ENCODE measurements around the gene SMURF1.

Gene SMURF1

DNA sequence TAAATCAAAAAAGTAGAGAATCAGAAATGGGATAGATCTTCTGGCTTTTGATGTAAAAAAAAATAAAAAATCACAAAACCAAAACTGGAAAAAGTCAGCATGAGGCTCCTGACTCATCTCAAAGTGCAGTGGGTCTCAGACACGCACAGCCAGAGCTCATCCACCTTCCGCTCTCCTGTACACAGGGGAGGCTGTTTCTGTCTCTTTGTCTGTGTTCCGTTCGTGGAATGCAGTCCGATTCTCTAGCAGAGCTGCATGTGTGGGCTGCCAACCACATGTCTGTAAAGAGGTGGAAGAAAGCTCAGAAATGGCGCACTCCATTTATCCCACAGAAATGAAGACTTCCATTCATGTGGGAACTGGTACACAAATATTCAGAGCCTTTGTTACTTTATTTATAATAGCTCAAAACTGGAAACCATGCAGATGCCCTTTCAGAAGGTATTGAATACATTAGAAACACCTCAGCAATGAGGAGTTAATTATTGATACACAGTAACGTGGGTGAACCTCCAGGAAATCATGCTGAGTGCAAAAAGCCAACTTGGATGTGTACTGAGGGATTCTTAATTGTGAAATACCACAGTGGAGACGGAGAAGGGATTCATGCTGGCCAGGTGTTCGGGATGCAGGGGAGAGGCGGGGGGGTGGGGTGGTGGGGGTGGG lies 142.3 kb downstream of the SMURF1 start:
- no peak for DNase-seq

DNA sequence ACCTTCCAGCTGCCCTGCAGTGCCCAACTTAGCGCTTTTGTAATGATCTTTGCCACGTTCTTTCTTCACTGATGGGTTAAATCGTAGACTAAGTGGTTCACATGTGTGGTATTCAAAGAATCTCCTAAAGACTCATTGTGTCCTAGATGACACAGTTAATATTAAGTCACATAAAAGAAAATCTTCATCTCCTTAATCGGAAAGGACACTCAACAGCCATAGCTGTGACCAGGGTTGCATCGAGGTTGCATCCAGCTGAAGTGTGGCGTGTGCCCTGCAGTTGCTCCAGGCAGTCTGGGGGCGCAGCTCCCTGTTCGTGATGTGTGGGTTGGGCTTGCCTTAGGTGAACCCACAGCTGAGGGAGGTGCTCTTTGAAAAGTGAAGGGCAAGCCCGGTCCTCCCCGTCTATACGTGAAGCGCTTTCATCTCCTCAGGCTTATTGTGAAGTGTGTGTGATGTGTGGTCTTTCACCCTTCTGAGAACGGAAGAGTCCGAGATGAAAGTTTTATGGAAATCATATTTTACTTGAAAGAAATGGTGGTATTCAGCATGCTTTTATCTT lies 142.9 kb downstream of the SMURF1 start:
- no peak for DNase-seq

DNA sequence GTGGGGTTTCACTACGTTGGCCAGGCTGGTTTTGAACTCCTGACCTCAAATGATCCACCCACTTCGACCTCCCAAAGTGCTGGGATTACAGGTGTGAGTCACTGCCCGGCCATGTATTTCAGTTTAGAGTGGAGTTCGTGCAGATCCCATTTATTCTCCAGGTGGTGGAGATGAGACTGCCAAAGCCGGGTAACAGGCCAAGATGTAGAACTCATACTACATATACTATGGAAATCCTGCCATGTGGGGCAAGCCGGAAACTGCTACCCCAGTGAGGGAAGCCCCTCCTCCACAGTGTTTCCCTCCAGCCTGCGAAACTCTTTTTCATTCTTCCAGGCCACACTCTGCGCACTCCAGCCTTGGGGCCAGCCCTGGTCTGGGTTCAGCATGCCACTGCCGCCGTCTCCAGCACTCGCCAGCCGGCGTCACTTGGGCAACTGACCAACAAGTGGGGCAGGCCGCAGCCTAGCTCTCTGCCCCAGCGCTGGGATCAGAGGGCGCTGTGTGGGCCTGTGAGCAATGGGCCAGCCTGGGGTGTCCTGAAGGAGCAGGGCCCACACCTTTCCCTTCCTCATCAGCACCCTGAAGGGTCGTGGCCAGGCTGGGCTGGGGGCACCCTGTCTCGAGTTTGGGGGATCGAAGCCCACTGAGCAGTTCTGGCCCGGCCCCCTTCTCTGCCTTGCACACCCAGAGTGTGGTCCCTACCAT lies 143.6 kb downstream of the SMURF1 start:
- DNase-seq: no peak

DNA sequence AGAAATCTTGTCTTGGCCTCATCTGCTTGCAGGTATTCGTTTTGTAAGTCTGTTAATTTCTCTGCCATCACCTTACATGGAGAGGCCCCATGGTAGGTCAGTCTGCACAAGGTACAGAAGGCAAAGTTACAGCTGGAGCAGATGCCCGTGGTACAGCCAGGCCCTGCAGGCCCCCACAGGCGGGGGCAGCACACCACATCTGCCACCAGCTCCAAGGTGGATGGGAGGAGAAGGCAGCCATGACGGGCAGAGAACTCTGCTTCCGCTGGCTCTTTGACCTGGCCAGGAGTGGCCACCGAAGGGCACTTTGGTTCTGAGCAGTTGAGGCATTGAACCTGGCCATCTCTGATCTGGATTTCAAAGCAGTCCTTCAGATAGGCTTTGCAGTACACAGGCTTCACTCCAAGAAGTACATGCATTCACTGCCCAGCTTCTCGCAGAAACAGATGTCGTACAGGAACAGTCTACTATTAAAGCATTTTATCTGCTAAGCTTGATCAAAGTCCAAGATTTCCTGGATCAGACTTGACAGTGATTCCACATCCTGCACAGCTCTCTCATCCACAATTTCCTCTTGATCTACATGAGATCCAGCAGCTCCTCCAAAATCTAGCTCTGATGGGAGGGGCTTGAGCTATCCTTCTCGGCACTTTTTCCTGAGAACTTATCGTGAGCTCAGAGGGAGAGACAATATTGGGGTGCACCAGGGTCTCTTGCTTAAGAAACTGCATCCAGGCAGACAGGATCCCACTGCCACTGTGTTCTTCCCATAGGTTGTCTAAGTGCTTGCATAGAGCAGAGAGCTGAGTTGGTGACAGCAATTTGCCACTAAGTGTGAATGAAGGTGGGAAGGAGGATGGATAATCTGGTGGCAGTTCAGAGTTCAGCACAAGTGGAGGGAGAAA lies 144.8 kb downstream of the SMURF1 start:
- DNase-seq: no peak

DNA sequence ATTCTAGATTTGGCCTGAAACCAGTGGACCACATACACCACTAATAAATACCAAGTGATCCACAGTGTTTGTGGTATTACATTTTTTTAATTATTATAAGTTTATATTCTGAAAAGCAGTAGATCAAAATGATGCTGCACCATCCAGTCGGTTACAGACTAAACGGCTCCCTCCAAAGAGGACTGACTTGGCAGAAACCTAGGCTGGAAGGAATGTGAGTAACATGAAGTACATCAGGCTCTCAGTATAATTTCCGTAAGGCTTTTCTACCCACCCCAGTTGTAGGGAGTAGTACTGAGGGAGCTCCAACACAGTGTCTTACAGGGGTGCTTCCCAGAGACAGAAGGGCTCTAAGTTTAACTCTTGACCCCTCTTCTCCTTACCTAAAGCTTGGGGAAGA lies 146.1 kb downstream of the SMURF1 start:
- no peak for DNase-seq

DNA sequence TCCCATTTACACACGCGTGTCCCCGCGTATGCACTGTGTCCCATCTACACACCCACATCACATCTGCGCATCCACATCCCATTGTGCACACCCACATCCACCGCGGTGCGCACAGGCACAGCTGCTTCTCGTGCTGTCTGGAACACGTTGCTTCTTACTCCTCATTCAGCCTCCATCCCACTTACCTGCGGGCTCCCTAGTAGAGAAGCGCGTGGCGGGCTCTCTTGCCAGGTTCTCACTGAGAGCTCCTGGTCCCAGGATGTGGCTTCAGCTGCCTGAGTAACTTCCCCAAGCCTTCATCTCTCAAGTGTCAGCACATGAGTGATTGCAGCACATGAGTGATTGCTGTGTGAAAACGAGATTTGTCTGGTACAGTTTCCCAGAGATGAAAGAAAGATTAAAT lies 147.8 kb downstream of the SMURF1 start:
- no peak for DNase-seq

DNA sequence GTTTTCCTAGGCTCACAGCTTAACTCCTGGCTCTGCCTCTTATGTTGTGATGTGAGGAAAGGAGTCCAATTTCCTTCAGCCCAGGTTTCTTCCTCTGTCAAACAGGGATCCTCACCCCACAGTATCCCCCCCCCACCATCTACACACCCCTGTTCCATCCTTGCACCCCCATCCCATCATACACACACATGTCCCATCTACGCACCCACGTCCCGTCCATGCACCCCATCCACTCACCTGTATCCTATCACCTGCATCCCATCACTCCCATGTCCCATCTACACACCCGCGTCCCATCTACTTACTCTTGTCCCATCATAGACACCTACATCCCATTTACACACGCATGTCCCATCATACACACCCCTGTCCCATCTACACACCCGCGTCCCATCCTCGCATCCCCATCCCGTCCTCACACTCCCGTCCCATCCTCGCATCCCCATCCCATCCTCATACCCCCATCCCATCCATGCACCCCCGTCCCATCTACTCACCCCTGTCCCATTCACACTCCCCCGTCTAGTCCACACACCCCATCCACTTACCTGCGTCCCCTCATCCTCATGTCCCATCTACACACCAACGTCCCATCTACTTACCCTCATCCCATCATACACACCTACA lies 148.3 kb downstream of the SMURF1 start:
- DNase-seq: no peak

DNA sequence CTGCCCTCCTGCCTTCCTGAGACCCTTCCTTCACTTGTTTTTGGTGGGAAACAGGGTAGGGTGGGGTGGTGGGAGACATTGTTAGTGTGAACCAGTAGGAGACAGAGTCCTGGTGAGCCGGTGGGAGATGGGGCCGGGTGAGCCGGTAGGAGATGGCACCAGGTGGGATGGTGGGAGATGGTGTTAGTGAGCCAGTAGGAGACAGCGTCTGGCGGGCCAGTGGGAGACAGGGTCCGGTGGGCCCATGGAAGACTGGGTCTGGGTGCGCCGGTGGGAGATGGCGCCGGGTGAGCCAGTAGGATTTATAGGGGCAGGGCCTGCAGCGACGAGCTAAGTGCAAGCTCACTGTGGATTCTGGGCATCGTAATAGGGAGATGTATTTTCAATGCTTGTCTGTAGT lies 148.8 kb downstream of the SMURF1 start:
- DNase-seq: no peak

DNA sequence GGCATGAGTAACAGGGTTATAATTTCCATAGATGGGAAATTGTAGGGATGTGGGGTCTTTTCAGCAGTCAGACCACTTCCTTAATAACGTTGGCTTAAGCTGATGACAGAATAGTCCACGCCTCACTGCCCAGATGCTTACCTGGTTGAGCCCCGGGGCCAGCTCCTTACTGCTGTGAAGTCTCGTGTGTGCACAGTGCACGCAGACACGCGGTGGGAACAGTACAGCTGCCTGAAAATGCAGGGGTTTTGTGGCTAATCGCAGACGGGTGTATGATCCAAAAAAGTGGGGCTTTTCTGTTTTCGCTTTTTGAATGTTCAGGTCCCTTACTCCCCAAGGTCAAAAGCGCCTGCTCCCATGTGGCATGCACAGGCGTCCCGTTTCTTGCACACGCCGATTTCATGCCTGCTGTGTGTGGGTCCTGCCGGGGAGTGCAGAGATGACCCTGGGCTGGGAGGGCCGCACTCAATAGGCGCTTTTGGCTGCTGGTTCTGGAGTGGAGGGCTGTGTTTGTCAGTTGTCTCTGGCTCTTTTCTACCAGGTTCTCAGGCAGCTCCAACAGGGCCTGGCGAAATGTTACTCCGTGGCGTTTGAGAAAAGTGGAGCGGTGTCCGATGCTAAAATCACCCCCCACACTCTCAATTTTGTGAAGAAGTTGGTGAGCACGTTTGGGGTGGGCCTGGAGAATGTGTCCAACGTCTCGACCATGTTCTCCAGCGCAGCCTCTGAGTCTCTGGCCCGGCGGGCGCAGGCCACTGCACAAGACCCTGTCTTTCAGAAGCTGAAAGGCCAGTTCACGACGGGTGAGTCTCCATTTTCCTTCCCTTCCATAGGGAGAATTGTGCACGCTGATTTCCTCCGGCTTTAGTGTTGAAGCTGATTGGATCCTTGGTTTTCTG lies 149.6 kb downstream of the SMURF1 start:
- no peak for DNase-seq

DNA sequence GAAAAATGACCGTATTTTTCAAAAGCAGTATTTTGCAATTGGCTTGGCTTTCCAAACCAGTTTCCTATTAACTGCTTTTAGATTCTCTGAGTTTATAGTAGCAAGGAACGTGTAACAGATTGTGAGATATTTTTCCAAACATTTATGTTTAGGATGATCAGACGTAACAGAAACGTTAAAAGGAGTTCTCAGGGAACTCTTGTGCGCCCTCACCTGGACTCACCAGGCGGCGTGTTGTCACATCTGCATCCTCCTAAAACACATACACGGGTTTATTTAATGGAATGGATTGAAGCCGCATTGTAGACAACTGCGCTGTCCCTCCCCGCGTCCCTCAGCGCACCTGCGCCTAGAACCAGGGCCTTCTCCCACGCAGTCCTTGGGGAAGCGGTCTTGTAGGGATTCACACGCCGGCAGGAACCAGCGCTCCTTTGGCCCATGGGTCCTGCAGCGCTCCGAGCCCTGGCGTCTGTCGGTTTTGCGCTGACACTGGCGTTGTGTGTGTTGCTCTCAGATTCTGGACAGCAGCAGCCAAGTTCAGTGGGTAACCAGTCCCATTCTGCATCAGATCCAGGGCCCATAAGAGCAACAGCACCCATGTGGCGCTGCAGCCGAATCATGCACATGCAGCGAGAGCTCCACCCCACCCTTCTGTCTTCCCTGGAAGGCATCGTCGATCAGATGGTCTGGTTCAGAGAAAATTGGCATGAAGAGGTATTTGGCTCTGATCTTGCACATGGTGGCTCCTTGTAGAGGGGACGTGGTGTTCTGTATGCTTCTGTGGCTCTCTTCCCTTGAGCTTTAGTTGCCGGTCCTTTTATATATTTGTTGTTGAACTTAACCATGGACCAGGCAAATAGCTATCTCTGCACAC lies 150.6 kb downstream of the SMURF1 start:
- DNase-seq: no peak

DNA sequence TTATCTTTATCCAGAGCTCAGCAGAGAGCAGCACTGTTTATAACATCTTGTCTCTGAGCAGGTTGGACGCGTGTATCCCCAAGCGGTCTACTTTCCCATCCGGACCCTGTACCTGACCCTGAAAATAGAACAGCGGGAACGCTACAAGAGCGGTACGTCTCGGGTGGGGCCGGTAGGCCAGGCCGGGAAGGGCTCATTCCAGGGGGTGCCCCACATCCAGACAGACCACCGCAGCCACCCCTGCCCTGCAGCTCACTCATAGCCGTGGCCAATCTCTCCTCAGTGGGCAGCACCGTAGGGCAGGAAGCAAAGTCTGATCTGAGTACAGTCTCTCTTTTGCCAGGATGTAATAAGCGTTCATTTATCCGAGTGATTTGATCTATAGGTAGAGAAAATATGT lies 151.8 kb downstream of the SMURF1 start:
- DNase-seq: no peak

DNA sequence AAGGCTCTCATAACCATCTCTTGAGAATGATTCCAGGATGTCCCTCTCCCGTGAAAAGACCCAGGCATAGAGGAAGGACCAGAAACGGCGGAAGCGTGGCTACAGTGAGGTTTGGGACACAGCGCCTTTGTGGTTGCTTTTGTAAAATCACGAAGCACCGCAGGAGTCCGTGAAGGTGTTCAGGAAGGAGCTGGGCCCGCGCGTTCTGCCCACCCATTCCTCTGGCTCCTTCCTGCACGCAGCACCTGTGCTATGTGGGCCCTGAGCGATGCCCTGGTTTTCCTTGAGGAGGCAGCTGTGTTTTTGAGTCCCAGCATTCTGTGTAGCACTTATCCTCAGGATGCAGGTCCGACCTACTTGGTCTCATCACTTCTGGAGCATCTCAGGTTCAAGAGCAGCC lies 152.8 kb downstream of the SMURF1 start:
- no peak for DNase-seq

DNA sequence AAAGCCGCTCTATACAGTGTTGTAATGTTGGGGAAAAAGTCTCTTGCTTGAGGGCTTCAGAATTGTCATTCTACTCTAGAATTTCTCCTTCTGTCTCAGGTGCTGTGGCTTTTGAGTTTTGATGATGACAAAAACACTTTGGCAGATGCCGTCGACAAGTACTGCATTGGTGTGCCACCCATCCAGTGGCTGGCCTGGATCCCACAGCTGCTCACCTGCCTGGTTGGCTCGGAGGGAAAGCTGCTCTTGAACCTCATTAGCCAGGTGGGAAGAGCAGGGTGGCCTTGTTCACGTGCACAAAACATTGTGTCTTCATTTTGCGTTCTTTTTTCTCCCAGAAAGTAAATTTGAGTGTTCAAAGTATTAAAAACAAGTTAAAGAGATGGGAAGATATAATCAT lies 153.6 kb downstream of the SMURF1 start:
- no peak for DNase-seq

DNA sequence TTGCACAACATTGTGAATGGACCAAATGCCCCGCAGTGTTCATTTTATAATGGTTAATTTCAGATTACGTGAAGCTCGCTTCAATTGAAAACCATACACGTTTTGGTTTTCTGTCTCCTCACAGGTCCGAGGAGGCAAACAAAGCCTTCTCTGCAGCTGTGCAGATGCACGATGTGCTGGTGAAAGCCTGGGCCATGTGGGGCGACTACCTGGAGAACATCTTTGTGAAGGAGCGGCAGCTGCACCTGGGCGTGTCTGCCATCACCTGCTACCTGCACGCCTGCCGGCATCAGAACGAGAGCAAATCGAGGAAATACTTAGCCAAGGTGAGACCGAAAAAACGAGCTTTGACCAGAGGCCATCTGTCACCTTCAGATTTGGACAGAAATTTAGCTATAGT lies 155.3 kb downstream of the SMURF1 start:
- DNase-seq: no peak

DNA sequence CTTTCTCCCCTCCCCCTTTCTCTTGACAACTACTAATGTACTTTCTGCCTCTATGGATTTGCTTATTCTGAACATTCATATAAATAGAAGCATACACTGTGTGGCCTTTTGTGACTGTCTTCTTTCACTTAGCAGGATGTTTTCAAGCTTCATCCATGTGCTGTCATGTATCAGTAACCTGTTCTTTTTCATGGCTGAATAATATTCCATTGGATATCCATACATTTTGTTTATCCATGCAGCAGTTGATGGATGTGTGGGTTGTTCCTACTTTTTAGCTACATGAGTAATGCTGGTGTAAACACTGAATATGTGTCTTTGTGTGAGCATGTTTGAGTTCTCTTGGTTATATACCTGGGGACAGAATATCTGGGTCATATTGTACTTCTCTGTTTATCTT lies 158.0 kb downstream of the SMURF1 start:
- no peak for DNase-seq

DNA sequence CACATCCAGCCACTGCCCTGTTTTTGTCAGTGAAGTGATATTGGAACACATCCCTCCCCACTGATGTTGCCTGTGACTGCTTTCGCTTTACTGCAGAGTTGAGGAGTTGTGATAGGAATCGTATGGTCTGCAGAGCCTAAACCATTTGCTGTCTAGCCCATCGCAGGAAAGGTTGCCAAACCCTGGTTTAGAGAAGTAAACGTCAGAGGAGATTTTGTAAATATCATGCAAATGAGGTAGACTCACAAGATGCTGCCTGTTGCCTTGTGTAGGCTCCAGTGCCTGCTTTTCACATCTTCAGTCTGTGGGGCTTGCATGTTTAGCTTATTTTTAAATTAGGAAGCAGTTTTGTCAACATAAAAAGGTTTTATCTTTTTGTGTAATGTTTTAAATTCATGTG lies 158.5 kb downstream of the SMURF1 start:
- no peak for DNase-seq

DNA sequence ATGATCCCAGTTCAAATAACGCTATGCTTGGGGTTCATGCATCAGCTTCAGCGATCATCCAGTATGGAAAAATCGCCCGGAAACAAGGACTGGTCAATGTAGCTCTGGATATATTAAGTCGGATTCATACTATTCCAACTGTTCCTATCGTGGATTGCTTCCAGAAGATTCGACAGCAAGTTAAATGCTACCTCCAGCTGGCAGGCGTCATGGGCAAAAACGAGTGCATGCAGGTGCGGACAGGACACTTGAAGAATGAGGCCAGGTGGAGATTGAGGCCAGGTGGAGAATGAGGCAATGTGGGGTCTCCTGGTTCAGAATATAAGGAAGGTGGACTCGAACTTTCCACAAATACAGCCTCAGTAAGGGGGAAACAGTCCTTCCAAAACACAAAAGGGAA lies 159.8 kb downstream of the SMURF1 start:
- DNase-seq: no peak

DNA sequence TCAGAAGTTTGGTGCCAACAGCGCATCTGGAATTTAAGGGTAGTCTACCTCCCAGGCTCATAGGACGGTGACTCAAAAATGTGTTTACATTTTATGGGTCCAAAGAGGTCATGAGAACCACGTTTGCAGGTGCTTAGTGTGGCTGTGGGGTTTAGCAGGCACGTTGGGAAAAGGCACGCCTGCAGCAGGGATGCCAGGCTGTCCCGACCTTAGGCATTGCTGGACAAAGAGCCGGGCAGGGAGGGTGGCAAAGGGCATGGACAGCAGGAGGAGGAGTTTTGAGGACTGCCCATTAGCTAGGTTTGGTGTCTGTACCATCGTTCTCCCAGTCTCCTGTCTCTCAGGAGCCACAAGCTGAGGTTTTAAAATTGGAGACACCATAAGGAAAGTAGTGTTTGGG lies 161.2 kb downstream of the SMURF1 start:
- DNase-seq: no peak

DNA sequence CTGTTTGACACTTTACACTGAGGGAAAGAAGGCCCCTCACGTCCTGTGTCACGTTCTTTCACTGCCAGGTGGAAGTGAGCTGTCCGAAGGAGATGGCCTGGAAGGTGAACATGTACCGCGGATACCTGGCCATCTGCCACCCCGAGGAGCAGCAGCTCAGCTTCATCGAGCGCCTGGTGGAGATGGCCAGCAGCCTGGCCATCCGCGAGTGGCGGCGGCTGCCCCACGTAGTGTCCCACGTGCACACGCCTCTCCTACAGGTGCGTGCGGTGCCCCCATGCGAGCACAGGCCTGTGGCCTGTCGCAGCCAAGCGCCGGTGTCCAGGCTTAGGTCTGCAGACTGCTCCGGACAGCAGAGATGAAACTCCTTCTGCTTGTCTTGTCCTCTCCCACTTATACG lies 162.2 kb downstream of the SMURF1 start:
- no peak for DNase-seq

DNA sequence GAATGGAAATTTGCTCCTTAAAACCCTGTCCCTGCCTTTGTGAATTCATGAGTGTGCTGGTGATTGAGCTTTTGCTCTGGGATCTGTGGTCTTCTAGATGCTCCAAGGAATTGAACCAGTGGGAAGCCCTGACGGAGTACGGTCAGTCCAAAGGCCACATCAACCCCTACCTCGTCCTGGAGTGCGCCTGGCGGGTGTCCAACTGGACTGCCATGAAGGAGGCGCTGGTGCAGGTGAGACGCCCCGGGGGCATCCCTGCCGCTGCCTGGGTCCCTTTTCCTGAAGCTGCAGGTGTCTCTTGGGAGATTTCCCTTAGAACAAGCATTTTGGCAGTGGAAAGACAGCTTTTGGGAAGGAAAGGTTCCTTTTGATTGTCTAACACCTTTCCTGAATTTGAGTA lies 165.2 kb downstream of the SMURF1 start:
- no peak for DNase-seq
